ENCODE results near the gene AP5B1.

Gene AP5B1

GRCh38 chr11:65793625-65794400, 13.0 kb upstream of the AP5B1 start:
- TF ChIP-seq REST (IDR thresholded peaks at IDR 0.05; ENCODE audit: insufficient read depth in 1 of 2, low read depth in 2 of 2, low read length in 2 of 2) (no peak), FOXP2 (optimal IDR thresholded peaks at IDR 0.05; ENCODE audit: borderline replicate concordance, extremely low read depth, extremely low read length, insufficient read depth) (no peak), POLR2AphosphoS5 (IDR thresholded peaks at IDR 0.05; ENCODE audit: low read depth, low read length) (no peak)

GRCh38 chr11:65793144-65793581, 12.4 kb upstream of the AP5B1 start:
- TF ChIP-seq REST (IDR thresholded peaks at IDR 0.05; ENCODE audit: insufficient read depth in 1 of 2, low read depth in 2 of 2, low read length in 2 of 2) (no peak), FOXP2 (optimal IDR thresholded peaks at IDR 0.05; ENCODE audit: borderline replicate concordance, extremely low read depth, extremely low read length, insufficient read depth) (no peak), TAF1 (IDR thresholded peaks at IDR 0.05; ENCODE audit: borderline replicate concordance, insufficient read depth, low read length) (no peak), POLR2AphosphoS5 (IDR thresholded peaks at IDR 0.05; ENCODE audit: low read depth, low read length) (no peak), SIN3A (IDR thresholded peaks at IDR 0.05; ENCODE audit: borderline replicate concordance, insufficient read depth, low read length) (no peak)

DNA sequence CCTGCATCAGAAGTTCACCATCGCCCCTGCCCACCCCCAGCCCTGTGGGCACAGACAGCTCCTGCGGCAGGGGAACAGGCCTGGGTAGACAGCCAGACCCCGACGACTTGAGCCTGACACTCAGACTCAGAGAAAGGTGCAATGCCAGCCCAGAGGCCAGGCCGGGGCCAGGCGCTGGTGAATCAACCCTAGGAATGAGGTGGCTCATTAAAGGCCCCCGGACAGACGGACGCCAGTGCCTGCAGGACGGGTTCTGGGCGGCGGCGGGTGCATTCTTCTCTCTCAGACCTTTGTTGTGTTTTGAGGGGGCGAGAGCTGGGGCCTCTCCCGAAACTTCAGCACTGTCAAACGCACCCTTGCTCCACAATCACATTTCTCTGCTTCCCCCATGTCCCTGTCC, 11.7 kb upstream of the AP5B1 start:
- TF ChIP-seq TAF1 (IDR thresholded peaks at IDR 0.05; ENCODE audit: borderline replicate concordance, insufficient read depth, low read length): no peak
- TF ChIP-seq POLR2AphosphoS5 (IDR thresholded peaks at IDR 0.05; ENCODE audit: low read depth, low read length): no peak
- TF ChIP-seq SIN3A (IDR thresholded peaks at IDR 0.05; ENCODE audit: borderline replicate concordance, insufficient read depth, low read length): no peak
- no peak for TF ChIP-seq FOXP2 (optimal IDR thresholded peaks at IDR 0.05; ENCODE audit: borderline replicate concordance, extremely low read depth, extremely low read length, insufficient read depth)
- TF ChIP-seq REST (IDR thresholded peaks at IDR 0.05; ENCODE audit: insufficient read depth in 1 of 2, low read depth in 2 of 2, low read length in 2 of 2): no peak

DNA sequence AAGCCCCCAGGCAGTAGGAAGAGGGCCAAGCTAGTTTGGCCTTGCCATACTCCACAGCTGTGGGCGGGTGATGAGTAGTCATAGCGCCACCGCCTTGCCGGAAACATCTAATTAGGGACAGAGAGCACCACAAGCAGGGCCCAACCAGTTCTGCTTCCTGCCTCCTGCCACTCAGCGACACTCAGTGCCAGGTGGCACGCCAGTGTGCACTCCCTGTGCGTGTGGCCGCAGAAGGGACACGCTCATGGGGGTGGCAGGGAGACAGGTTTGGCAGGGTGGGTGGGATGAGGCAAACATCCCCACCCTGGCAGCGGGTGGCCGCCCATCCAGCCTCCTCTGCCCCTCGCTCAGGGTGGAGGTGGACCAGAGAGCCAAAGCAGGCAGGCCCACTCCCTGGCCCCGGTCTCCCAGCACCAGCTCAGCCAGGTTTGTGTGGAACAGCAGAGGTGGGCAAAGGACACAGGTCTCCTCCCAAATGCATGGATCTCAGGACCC, 11.0 kb upstream of the AP5B1 start:
- TF ChIP-seq FOXP2 (optimal IDR thresholded peaks at IDR 0.05; ENCODE audit: borderline replicate concordance, extremely low read depth, extremely low read length, insufficient read depth): no peak
- TF ChIP-seq SIN3A (IDR thresholded peaks at IDR 0.05; ENCODE audit: borderline replicate concordance, insufficient read depth, low read length): no peak
- TF ChIP-seq TAF1 (IDR thresholded peaks at IDR 0.05; ENCODE audit: borderline replicate concordance, insufficient read depth, low read length): no peak
- TF ChIP-seq POLR2AphosphoS5 (IDR thresholded peaks at IDR 0.05; ENCODE audit: low read depth, low read length): no peak
- TF ChIP-seq REST (IDR thresholded peaks at IDR 0.05; ENCODE audit: insufficient read depth in 1 of 2, low read depth in 2 of 2, low read length in 2 of 2): no peak

All from PFSK-1 (cell line).